HEK293 (cell line): ENCODE data around the gene F2R.

Experiments used
- CTCF ChIP-seq: fragments of 450-650 bp; formaldehyde crosslinking; IDR thresholded peaks from 2 replicates; pipeline ENCODE4 v1.5.1; 2016; ENCODE audit warnings: missing biosample characterization, missing genetic modification characterization
- PRDM2 ChIP-seq: fragments of 450-650 bp; formaldehyde crosslinking; IDR thresholded peaks from 2 replicates; pipeline ENCODE4 v1.5.1; 2016; ENCODE audit warnings: missing biosample characterization, missing genetic modification characterization, borderline replicate concordance
- TCF7L2 ChIP-seq: IDR thresholded peaks from 2 replicates; pipeline ENCODE4 v1.6.1; 2011; ENCODE audit warnings: low read depth, mild to moderate bottlenecking, inconsistent platforms, low read length, moderate library complexity, borderline replicate concordance
- ZNF580 ChIP-seq: fragments of 450-650 bp; formaldehyde crosslinking; IDR thresholded peaks from 2 replicates; pipeline ENCODE4 v1.5.1; 2016; ENCODE audit warnings: missing biosample characterization, missing genetic modification characterization

- TF ChIP-seq CTCF (tag by site-specific recombination) (no peak), TCF7L2 (no peak), PRDM2 (tag by site-specific recombination) (no peak), ZNF580 (tag by site-specific recombination) (no peak)
Observed at GRCh38 chr5:76673125-76673524, 42.8 kb upstream of the F2R start.
